CD14-positive monocyte (primary cell): Measurements from ENCODE around the gene STXBP5. TPM values are rescaled to one million over a fixed set of nuclear protein-coding genes. Genes with fewer than 3 reads are reported as not detected.
A peak's percentile ranks its signal among the peaks of the same experiment; 100 is the strongest.

Experiments
- DNase-seq, 3 donors: peaks; one replicate each; pipeline ENCODE4 v3.0.0-alpha.2; 2011 to 2022
- H2AFZ ChIP-seq: 2 replicates; pipeline ENCODE4 v1.6.0; 2012; ENCODE audit warnings: mild to moderate bottlenecking, low read depth, low read length, inconsistent platforms; ENCODE audit not compliant: insufficient read depth, poor library complexity, severe bottlenecking
- H3K27ac ChIP-seq, 2 donors: 1 replicate in 1 of 2; 2 replicates in 1 of 2; pipeline ENCODE4 v1.5.1; 2012 to 2013; ENCODE audit warnings: low read length in 2 of 2, control low read depth in 1 of 2, inconsistent platforms in 1 of 2, low read depth in 1 of 2, mild to moderate bottlenecking in 1 of 2
- H3K27me3 ChIP-seq, 2 donors: one replicate each; pipeline versions ENCODE4 v1.6.0 to v1.6.1; 2011 to 2013; ENCODE audit warnings: low read length in 2 of 2; ENCODE audit not compliant: control insufficient read depth in 2 of 2, insufficient read depth in 2 of 2
- H3K36me3 ChIP-seq, 2 donors: replicated peaks in 1 of 2; 1 replicate in 1 of 2; 2 replicates in 1 of 2; pipeline versions ENCODE4 v1.5.1 to v1.6.1; 2012 to 2013; ENCODE audit warnings: low read length in 2 of 2, control low read depth in 1 of 2, inconsistent platforms in 1 of 2, mild to moderate bottlenecking in 1 of 2; ENCODE audit not compliant: insufficient read depth in 2 of 2, control insufficient read depth in 1 of 2
- H3K4me1 ChIP-seq, 2 donors: 1 replicate in 1 of 2; 2 replicates in 1 of 2; pipeline versions ENCODE4 v1.5.1 to v1.6.1; 2012 to 2013; ENCODE audit warnings: low read length in 2 of 2, control low read depth in 1 of 2, inconsistent platforms in 1 of 2, mild to moderate bottlenecking in 1 of 2, moderate library complexity in 1 of 2; ENCODE audit not compliant: insufficient read depth in 2 of 2, control insufficient read depth in 1 of 2
- H3K4me2 ChIP-seq: replicated peaks from 2 replicates; pipeline ENCODE3; 2012; ENCODE audit warnings: low read length, moderate library complexity, mild to moderate bottlenecking; ENCODE audit not compliant: poor library complexity, severe bottlenecking; ENCODE audit errors: extremely low read depth
- H3K4me3 ChIP-seq, 3 experiments: fragments of 200-600 bp in 1 of 3; sonication (generic) in 1 of 3; replicated peaks in 1 of 3; 1 replicate in 2 of 3; 2 replicates in 1 of 3; pipeline ENCODE4 v1.5.1; 2011 to 2013; ENCODE audit warnings: low read length in 3 of 3, mild to moderate bottlenecking in 3 of 3, control low read depth in 2 of 3, low read depth in 2 of 3, inconsistent platforms in 1 of 3, moderate library complexity in 1 of 3
- H3K79me2 ChIP-seq: 2 replicates; pipeline ENCODE4 v1.6.0; 2012; ENCODE audit warnings: mild to moderate bottlenecking, control low read depth, inconsistent platforms, low read length, moderate library complexity; ENCODE audit not compliant: insufficient read depth
- H3K9ac ChIP-seq: 2 replicates; pipeline ENCODE4 v1.6.0; 2017; ENCODE audit warnings: low read length, mild to moderate bottlenecking; ENCODE audit not compliant: insufficient read depth, poor library complexity, severe bottlenecking
- H3K9me3 ChIP-seq, 2 donors: replicated peaks in 1 of 2; 1 replicate in 1 of 2; 2 replicates in 1 of 2; pipeline versions ENCODE4 v1.5.1 to v1.6.1; 2012 to 2013; ENCODE audit warnings: low read length in 2 of 2, control low read depth in 1 of 2; ENCODE audit not compliant: control insufficient read depth in 1 of 2, insufficient read depth in 1 of 2
- H4K20me1 ChIP-seq: 2 replicates; pipeline ENCODE4 v1.6.0; 2012; ENCODE audit warnings: mild to moderate bottlenecking, low read length, control low read depth, moderate library complexity; ENCODE audit not compliant: insufficient read depth
- H3K27ac Mint-ChIP-seq, 7 donors: one replicate each; pipeline ENCODE4 v1.8.0; 2020; ENCODE audit warnings: mild to moderate bottlenecking in 7 of 7, mixed read lengths in 7 of 7, moderate library complexity in 6 of 7, inconsistent platforms in 2 of 7
- H3K27me3 Mint-ChIP-seq, 3 donors: one replicate each; pipeline ENCODE4 v1.8.0; 2021 to 2022; ENCODE audit warnings: low read depth in 3 of 3, mild to moderate bottlenecking in 3 of 3, mixed read lengths in 3 of 3, moderate library complexity in 3 of 3, inconsistent platforms in 1 of 3
- H3K36me3 Mint-ChIP-seq, 2 donors: one replicate each; pipeline ENCODE4 v1.8.0; 2020; ENCODE audit warnings: mixed read lengths in 2 of 2, inconsistent platforms in 1 of 2, mild to moderate bottlenecking in 1 of 2
- H3K4me1 Mint-ChIP-seq: one replicate; pipeline ENCODE4 v1.8.0; 2020; ENCODE audit warnings: mild to moderate bottlenecking, mixed read lengths
- H3K4me3 Mint-ChIP-seq, 2 donors: one replicate each; pipeline ENCODE4 v1.8.0; 2020; ENCODE audit warnings: mild to moderate bottlenecking in 2 of 2, mixed read lengths in 2 of 2, moderate library complexity in 1 of 2
- H3K9me3 Mint-ChIP-seq, 7 donors: one replicate each; pipeline ENCODE4 v1.8.0; 2020 to 2022; ENCODE audit warnings: mixed read lengths in 7 of 7, mild to moderate bottlenecking in 6 of 7, moderate library complexity in 6 of 7, inconsistent platforms in 2 of 7
- WGBS: methylation state at CpG from one replicate; pipeline ENCODE4 v1.1.5; 2013; ENCODE audit warnings: missing lambda C conversion rate; ENCODE audit not compliant: insufficient coverage; 5-methylcytosine and 5-hydroxymethylcytosine counted together
- intact Hi-C, 2 donors: fragments of 100-400 bp; cut with micrococcal nuclease; formaldehyde crosslinking; loops; one replicate each; pipeline versions ENCODE4 v1.15.0 to v1.15.1; 2023
- polyA plus RNA-seq, 3 donors: library from polyadenylated mRNA; depleted of rRNA in 1 of 3; unstranded in 2 of 3; stranded (reverse) in 1 of 3; fragments of 300-500 nt in 2 of 3; fragments of >200 nt in 1 of 3; fragmentation: Illumina TruSeq in 2 of 3; gene quantifications; 1 replicate in 2 of 3; 2 replicates in 1 of 3; pipeline ENCODE4 v1.2.3, GENCODE V29; 2012 to 2021
- TF ChIP-seq, protein P1 (sequence below): fragments of 200-600 bp; IDR thresholded peaks from one replicate; pipeline ENCODE4 v1.8.0; 2022; ENCODE audit warnings: antibody characterized with exemption, mild to moderate bottlenecking

The STXBP5 gene
- polyA plus RNA-seq, 3 donors = 1.5 to 8.8 (median 2.0) TPM

DNA sequence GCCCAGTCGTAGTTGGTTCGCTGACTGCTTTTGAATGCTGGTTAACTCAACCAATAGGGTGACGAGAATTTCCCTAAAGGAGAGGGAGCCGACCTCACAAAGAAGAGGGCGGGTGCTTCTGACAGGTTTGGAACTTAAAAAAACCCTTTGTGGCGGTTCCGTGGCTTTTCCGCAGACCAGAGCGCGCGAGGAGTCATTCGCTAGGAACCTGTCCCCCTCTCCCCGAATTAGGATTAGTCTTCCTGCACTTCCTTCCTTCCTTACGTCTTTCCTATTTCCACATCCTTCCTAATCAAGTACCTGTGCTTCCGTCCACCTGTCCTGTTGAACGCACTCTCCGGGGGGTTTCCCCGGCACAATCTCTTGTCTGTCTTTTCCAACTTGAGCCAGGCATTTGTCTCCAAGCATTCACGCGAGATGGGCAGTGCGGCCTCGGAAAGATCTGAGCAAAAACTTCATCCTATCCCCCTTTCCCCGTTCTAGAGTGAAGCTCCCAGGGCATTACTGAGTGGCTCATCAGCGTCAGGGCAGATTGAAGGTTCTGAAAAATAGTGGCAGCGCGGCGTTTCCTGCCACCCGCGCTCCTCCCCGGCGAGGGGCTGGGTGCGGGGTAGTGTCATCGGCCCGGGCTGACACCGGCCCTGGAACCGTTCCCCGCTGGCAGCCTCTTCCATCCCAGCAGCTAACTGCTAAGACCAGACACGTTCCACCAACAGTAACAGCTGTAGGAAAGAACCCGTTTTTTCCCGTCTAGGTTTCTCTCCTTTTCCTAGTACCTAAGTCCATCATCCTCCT is 1.5 kb upstream of the STXBP5 start:
- Histone ChIP-seq H4K20me1 (peaks cover 6% of the 10 kb centered on the region), H3K79me2 (peaks cover 34% of the 10 kb centered on the region), H3K9me3 (no peaks in the 10 kb centered on the region), H3K4me3 (peak overlapping the region; percentile 59 to 97 (median 83)), H3K36me3 (no peaks in the 10 kb centered on the region), H3K4me2 (peak overlapping the region; percentile 92), H3K27me3 (no peaks in the 10 kb centered on the region), H3K27ac (peak overlapping the region; percentile 72 to 90), H2AFZ (peak overlapping the region; percentile 93), H3K4me1 (peaks cover 16 to 27% of the 10 kb centered on the region in 2 donors), H3K9ac (peak overlapping the region; percentile 80)
- Mint-ChIP-seq H3K4me1 (peaks cover 35% of the 10 kb centered on the region), H3K27me3 (peaks cover 0 to 2% (median 2%) of the 10 kb centered on the region in 3 donors), H3K27ac (peak overlapping the region; percentile 92 to 98 (median 95)), H3K9me3 (no peaks in the 10 kb centered on the region), H3K36me3 (peaks cover 0 to 1% of the 10 kb centered on the region in 2 donors), H3K4me3 (peak overlapping the region; percentile 91 to 99)
- DNase-seq = peak; percentile 91 to 96 (median 93)
- TF ChIP-seq, protein P1, sequence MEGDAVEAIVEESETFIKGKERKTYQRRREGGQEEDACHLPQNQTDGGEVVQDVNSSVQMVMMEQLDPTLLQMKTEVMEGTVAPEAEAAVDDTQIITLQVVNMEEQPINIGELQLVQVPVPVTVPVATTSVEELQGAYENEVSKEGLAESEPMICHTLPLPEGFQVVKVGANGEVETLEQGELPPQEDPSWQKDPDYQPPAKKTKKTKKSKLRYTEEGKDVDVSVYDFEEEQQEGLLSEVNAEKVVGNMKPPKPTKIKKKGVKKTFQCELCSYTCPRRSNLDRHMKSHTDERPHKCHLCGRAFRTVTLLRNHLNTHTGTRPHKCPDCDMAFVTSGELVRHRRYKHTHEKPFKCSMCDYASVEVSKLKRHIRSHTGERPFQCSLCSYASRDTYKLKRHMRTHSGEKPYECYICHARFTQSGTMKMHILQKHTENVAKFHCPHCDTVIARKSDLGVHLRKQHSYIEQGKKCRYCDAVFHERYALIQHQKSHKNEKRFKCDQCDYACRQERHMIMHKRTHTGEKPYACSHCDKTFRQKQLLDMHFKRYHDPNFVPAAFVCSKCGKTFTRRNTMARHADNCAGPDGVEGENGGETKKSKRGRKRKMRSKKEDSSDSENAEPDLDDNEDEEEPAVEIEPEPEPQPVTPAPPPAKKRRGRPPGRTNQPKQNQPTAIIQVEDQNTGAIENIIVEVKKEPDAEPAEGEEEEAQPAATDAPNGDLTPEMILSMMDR = no peak
- 0% methylated on average over 38 of the region's 40 CpGs for WGBS
- intact Hi-C loops = loop anchor here in 1 of 2 donors (5.0 kb wide), 1 partner anchor 290 kb away; no protein-coding TSS in a partner anchor

DNA sequence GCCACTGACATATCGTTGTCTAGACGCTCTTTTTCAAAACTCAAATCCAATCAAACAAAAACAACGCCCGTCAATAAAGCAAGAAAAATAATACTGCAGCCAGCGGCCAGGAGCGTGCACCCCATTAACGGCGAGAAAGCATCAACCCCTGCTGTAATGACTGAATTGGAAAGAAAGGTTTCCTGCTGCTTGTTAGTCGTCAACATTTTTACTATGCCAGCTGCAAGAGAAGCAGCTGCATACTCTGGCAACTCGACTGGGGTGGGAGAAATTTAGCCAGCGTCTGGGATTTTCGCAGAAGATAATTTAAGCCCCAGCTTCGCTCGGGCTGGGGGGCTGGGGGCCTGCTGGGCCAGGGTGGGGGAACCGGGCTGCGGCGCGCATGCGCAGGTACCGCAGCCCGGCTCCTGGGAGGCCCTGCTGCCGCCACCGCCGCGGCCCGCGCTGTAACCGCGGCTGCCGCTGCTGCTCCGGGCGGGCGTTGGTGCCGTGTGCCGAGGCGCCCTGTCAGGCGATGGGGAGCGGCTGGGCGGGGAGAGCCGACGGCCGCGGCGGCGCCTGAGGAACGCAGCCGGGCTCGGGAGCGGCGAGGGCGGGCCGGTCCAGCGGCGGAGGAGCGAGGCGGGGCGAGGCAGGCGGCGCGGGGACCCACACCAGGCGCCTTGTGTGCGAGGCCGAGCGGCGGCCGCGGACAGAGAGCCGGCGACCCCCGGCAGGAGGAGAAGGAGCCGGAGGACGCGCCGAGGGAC is 732 bp upstream of the STXBP5 start:
- Histone ChIP-seq H3K9ac (peak overlapping the region; percentile 80), H3K27ac (peak overlapping the region; percentile 72 to 90), H3K4me3 (peak overlapping the region; percentile 59 to 97 (median 83)), H3K79me2 (peaks cover 41% of the 10 kb centered on the region), H3K36me3 (no peaks in the 10 kb centered on the region), H3K9me3 (no peaks in the 10 kb centered on the region), H3K4me1 (peaks cover 16 to 27% of the 10 kb centered on the region in 2 donors), H3K27me3 (no peaks in the 10 kb centered on the region), H2AFZ (peak overlapping the region; percentile 93), H4K20me1 (peaks cover 6% of the 10 kb centered on the region), H3K4me2 (peak overlapping the region; percentile 92)
- peak overlapping the region; percentile 91 to 99 for H3K4me3 Mint-ChIP-seq
- H3K27me3 Mint-ChIP-seq = peaks cover 0 to 2% (median 0%) of the 10 kb centered on the region in 3 donors
- under 1% methylated on average over 73 of the region's 74 CpGs for WGBS
- TF ChIP-seq, protein P1 = no peak
- peak overlapping the region; percentile 92 to 98 (median 95) for H3K27ac Mint-ChIP-seq
- H3K4me1 Mint-ChIP-seq = peaks cover 39% of the 10 kb centered on the region
- DNase-seq = peak; percentile 51 to 75 (median 67)
- H3K9me3 Mint-ChIP-seq = no peaks in the 10 kb centered on the region
- intact Hi-C loops = loop anchor here in 1 of 2 donors (5.0 kb wide), 1 partner anchor 291 kb away; no protein-coding TSS in a partner anchor
- peaks cover 0 to 1% of the 10 kb centered on the region in 2 donors for H3K36me3 Mint-ChIP-seq
